ACC112 (cell line): ENCODE data around the gene FUCA2.
"Not testable (repeated sequence)": the region's sequence is repeated elsewhere in the genome, so short reads cannot be mapped to it uniquely, and the experiment has no call there.

Source experiments
- H2AFZ ChIP-seq: fragments of 200-600 bp; sonication (generic); one replicate; pipeline ENCODE4 v1.6.0; 2017; ENCODE audit warnings: antibody characterized with exemption, low read length; ENCODE audit not compliant: unreplicated experiment
- H3K27ac ChIP-seq: fragments of 200-600 bp; sonication (generic); 2 replicates; pipeline ENCODE4 v1.5.1; 2014; ENCODE audit warnings: low read depth, mild to moderate bottlenecking, antibody characterized with exemption, low read length, moderate library complexity
- H3K27me3 ChIP-seq: fragments of 200-600 bp; sonication (generic); 2 replicates; pipeline ENCODE4 v1.6.1; 2014; ENCODE audit warnings: mild to moderate bottlenecking, antibody characterized with exemption, low read length, moderate library complexity, mixed read lengths; ENCODE audit not compliant: insufficient read depth
- H3K36me3 ChIP-seq: fragments of 200-600 bp; sonication (generic); 2 replicates; pipeline ENCODE4 v1.6.1; 2016; ENCODE audit warnings: mild to moderate bottlenecking, antibody characterized with exemption, low read length, moderate library complexity, mixed read lengths; ENCODE audit not compliant: insufficient read depth
- H3K4me1 ChIP-seq: fragments of 200-600 bp; sonication (generic); one replicate; pipeline ENCODE4 v1.6.1; 2016; ENCODE audit warnings: low read length, mixed read lengths; ENCODE audit not compliant: insufficient read depth, unreplicated experiment, control insufficient read depth
- H3K4me3 ChIP-seq: fragments of 200-600 bp; sonication (generic); 2 replicates; pipeline ENCODE4 v1.5.1; 2014; ENCODE audit warnings: mild to moderate bottlenecking, low read depth, low read length
- H3K79me2 ChIP-seq: fragments of 200-600 bp; sonication (generic); one replicate; pipeline ENCODE4 v1.6.0; 2016; ENCODE audit warnings: low read length; ENCODE audit not compliant: control insufficient read depth, unreplicated experiment, insufficient read depth

Gene FUCA2

GRCh38 chr6:143496974-143497373 is 14.5 kb downstream of the FUCA2 start:
- H3K4me1 ChIP-seq, result no peaks in the 10 kb centered on the region
- H3K4me3 ChIP-seq, result no peak overlapping the region
- no peaks in the 10 kb centered on the region for H3K79me2 ChIP-seq
- no peak overlapping the region for H2AFZ ChIP-seq
- H3K27me3 ChIP-seq, result no peaks in the 10 kb centered on the region
- no peak overlapping the region for H3K27ac ChIP-seq
- peaks cover 52% of the 10 kb centered on the region for H3K36me3 ChIP-seq

DNA sequence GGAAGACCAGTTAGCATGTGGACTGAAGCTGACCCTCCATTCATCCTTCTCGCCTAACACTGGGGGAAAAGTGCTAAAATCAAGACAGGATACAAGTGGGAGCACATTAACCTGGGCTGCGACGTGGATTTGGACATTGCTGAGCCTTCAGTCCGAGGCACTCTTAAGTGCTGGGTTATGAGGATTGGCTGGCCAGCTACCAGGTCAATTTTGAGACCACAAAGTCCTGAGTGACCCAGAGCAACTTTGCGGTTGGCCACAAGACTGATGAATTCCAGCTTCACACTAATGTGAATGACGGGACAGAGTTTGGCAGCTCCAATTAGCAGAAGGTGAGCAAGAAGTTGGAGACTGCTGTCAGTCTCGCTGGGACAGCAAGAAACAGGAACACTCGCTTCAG is 20.7 kb downstream of the FUCA2 start:
- H3K27ac ChIP-seq, result no peak overlapping the region
- no peaks in the 10 kb centered on the region for H3K4me1 ChIP-seq
- H3K4me3 ChIP-seq, result no peak overlapping the region
- no peaks in the 10 kb centered on the region for H3K27me3 ChIP-seq
- peaks cover 12% of the 10 kb centered on the region for H3K36me3 ChIP-seq
- H3K79me2 ChIP-seq, result no peaks in the 10 kb centered on the region
- no peak overlapping the region for H2AFZ ChIP-seq

- no peaks in the 10 kb centered on the region for H3K27me3 ChIP-seq
- no peaks in the 10 kb centered on the region for H3K79me2 ChIP-seq
- no peak overlapping the region for H3K4me3 ChIP-seq
- peaks cover 7% of the 10 kb centered on the region for H3K36me3 ChIP-seq
- H2AFZ ChIP-seq, result no peak overlapping the region
- H3K4me1 ChIP-seq, result no peaks in the 10 kb centered on the region
- no peak overlapping the region for H3K27ac ChIP-seq
Measured at GRCh38 chr6:143490244-143490643, 21.3 kb downstream of the FUCA2 start.

GRCh38 chr6:143486752-143487151 is 24.8 kb downstream of the FUCA2 start:
- H3K27ac ChIP-seq, result no peak overlapping the region
- H3K36me3 ChIP-seq, result no peaks in the 10 kb centered on the region
- H2AFZ ChIP-seq, result no peak overlapping the region
- H3K4me1 ChIP-seq, result no peaks in the 10 kb centered on the region
- H3K27me3 ChIP-seq, result no peaks in the 10 kb centered on the region
- no peak overlapping the region for H3K4me3 ChIP-seq
- no peaks in the 10 kb centered on the region for H3K79me2 ChIP-seq

- no peaks in the 10 kb centered on the region for H3K4me1 ChIP-seq
- no peak overlapping the region for H3K27ac ChIP-seq
- H3K27me3 ChIP-seq, result no peaks in the 10 kb centered on the region
- no peaks in the 10 kb centered on the region for H3K36me3 ChIP-seq
- H2AFZ ChIP-seq, result no peak overlapping the region
- H3K4me3 ChIP-seq, result no peak overlapping the region
- no peaks in the 10 kb centered on the region for H3K79me2 ChIP-seq
Measured at GRCh38 chr6:143485967-143486366, 25.6 kb downstream of the FUCA2 start.

DNA sequence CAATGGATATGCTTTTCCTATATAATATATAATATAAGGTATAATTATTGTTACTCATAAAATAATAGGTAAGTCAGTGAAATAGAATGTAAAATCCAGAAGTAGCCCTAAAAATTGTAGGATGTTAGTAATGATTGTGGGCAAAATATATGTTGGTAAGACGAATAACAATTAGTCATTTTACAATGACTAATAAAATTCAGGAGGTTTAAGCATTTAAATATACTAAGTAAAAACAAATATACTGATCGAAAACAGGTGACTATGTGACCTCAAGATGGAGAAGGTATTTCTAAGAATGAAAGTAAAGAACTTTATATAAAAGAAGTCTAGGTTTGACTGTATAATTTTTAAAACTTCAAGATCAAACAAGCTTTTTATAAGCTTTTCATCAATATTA is 28.9 kb downstream of the FUCA2 start:
- H3K79me2 ChIP-seq, result no peaks in the 10 kb centered on the region
- no peak overlapping the region for H3K4me3 ChIP-seq
- H3K27me3 ChIP-seq, result no peaks in the 10 kb centered on the region
- H3K27ac ChIP-seq, result no peak overlapping the region
- H2AFZ ChIP-seq, result no peak overlapping the region
- peaks cover 9% of the 10 kb centered on the region for H3K36me3 ChIP-seq
- H3K4me1 ChIP-seq, result no peaks in the 10 kb centered on the region

- Histone ChIP-seq H2AFZ (no peak overlapping the region), H3K4me3 (no peak overlapping the region), H3K27me3 (no peaks in the 10 kb centered on the region), H3K4me1 (no peaks in the 10 kb centered on the region), H3K27ac (no peak overlapping the region), H3K36me3 (peaks cover 19% of the 10 kb centered on the region), H3K79me2 (no peaks in the 10 kb centered on the region)
Measured at GRCh38 chr6:143478479-143479062, 32.9 kb downstream of the FUCA2 start.

- no peak overlapping the region for H3K4me3 ChIP-seq
- peaks cover 29% of the 10 kb centered on the region for H3K36me3 ChIP-seq
- H3K4me1 ChIP-seq, result no peaks in the 10 kb centered on the region
- H3K27ac ChIP-seq, result no peak overlapping the region
- no peaks in the 10 kb centered on the region for H3K79me2 ChIP-seq
- H2AFZ ChIP-seq, result no peak overlapping the region
- H3K27me3 ChIP-seq, result no peaks in the 10 kb centered on the region
Measured at GRCh38 chr6:143476545-143476944, 35.0 kb downstream of the FUCA2 start.

GRCh38 chr6:143471822-143472221 is 39.7 kb downstream of the FUCA2 start:
- H3K4me3 ChIP-seq, result no peak overlapping the region
- no peak overlapping the region for H2AFZ ChIP-seq
- H3K27me3 ChIP-seq, result no peaks in the 10 kb centered on the region
- H3K79me2 ChIP-seq, result no peaks in the 10 kb centered on the region
- peaks cover 20% of the 10 kb centered on the region for H3K36me3 ChIP-seq
- H3K4me1 ChIP-seq, result no peaks in the 10 kb centered on the region
- H3K27ac ChIP-seq, result no peak overlapping the region

DNA sequence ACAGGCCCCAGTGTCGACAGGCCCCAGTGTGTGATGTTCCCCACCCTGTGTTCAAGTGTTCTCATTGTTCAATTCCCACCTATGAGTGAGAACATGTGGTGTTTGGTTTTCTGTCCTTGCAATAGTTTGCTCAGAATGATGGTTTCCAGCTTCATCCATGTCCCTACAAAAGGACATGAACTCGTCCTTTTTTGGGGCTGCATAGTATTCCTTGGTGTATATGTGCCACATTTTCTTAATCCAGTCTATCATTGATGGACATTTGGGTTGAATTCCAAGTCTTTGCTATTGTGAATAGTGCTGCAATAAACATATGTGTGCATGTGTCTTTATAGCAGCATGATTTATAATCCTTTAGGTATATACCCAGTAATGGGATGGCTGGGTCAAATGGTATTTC is 42.7 kb downstream of the FUCA2 start:
- not testable (repeated sequence) for H3K4me3 ChIP-seq

DNA sequence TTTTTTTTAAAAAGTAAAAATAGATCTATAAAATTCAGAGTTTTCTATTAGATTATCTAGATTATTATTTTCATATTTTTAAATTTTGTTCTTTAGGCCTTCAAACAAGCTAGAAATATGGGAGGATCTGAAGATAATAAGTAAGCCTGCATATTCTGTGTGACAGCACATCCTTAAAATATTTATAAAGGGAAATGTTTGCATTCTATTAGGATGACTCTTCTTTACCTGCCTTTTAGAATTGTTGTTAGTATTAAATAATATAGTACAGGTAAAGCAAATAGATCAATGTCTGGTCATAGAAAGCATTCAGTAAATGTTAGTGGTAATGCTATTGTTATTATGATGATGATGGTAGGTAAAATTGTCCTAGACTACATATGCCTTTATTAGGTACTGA is 43.5 kb downstream of the FUCA2 start:
- Histone ChIP-seq H2AFZ (no peak overlapping the region), H3K4me1 (no peaks in the 10 kb centered on the region), H3K27me3 (no peaks in the 10 kb centered on the region), H3K79me2 (no peaks in the 10 kb centered on the region), H3K27ac (no peak overlapping the region), H3K36me3 (peaks cover 11% of the 10 kb centered on the region), H3K4me3 (no peak overlapping the region)

More for the DNA sequence above, 42.7 kb downstream of the FUCA2 start:
- not testable (repeated sequence) for H3K27ac ChIP-seq, H3K27me3 ChIP-seq, H3K4me1 ChIP-seq, H3K36me3 ChIP-seq, H2AFZ ChIP-seq, H3K79me2 ChIP-seq
